GM18909 (cell line): ENCODE data around the gene SNED1.
A peak's percentile ranks its signal among the peaks of the same experiment; 100 is the strongest.
"Not testable (repeated sequence)": the region's sequence is repeated elsewhere in the genome, so short reads cannot be mapped to it uniquely, and the experiment has no call there.

Source experiments
- ATAC-seq: cut with Tn5 transposase; IDR thresholded peaks from one replicate; pipeline ENCODE4 v1.9.1; 2021; ENCODE audit warnings: mild to moderate bottlenecking; ENCODE audit not compliant: unreplicated experiment, poor library complexity

The SNED1 gene

GRCh38 chr2:241074901-241075540 lies 76.6 kb downstream of the SNED1 start:
- no peak for ATAC-seq

DNA sequence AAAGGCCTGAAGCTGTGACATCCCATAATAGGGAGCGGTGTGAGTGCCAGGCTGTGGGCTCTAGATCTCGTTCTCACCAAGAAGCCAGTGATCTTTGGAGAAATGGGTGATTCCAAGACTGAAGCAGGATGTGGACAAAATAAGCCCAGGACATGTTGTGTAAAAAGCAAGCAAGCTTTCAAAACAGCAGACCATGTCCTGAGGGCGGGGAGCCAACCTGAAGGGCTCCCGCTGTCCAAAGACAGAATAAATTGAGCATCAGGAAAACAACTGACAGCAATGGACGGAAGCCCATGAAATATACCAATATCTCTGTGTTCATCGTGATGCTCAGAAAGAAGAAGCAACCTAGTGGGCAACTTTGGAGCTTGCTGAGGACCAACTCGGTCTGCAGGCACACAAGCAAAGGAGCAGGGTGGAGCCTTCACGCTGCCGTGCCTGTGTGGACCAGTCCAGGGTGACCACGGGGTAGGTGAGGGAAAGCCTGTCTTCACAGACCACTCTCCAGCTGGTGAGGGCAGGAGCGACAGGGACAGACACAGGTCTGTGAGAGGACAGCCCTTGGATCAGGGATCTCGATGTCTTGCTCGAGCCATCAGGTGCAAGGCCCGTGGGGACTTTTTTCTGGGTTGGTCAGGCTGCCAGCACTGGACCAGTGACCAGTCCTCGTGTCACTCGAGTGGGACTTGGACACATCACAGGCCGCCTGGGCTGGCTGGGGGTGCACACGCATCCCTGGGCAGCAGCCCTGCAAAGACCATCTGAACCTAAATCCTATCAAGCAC lies 82.2 kb downstream of the SNED1 start:
- ATAC-seq, result no peak

- ATAC-seq, result no peak
Observed at GRCh38 chr2:241081190-241081642, 82.8 kb downstream of the SNED1 start.

GRCh38 chr2:241081643-241082340 lies 83.4 kb downstream of the SNED1 start:
- no peak for ATAC-seq

DNA sequence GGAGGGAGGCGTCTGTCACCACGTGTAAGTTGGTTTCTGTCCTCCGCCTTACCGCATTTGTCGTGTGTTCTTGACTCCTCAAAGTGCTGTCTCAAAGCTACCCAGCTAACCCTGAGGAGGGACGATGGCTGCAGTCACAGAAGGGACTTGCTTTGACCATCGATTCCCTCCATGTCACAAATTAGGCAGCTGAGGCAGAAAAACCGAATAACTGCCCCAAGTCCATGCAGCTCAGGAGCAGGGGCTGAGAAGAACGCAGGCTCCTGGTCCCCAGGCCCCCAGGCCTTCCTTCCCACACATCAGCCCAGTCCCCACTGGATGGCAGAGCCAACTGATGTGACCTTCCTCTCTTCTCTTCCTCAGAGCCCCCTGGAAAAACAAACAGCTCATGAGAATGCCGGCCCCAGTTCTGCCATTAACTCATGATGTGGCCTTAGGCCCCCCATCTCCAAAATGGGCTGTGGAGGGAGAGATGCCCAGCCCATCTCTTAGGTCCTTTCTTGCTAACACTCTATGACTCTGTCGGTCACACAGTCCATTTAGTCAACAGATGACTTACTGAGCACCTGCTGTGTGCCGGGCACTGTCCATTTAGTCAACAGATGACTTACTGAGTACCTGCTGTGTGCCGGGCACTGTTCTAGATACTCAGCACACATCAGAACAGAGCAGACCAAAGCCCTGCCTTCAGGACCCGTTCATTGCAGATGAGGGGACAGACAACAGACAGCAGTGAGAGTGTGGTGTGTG lies 84.1 kb downstream of the SNED1 start:
- no peak for ATAC-seq

DNA sequence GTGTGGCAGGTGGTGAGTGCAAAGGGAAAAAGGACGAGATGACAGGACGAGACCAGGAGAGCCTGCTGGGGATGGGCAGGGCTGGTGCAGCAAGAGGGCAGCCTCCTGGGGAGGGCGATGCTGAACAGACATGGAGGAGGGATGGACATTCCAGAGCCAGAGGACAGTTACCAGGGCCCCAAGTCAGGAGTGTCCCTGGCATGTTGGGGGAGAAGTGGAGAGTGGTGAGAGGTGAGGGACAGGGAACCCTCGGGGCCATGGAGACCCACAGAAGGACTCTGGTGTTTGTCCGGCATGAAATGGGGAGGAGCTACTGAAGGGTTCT lies 84.6 kb downstream of the SNED1 start:
- no peak for ATAC-seq

DNA sequence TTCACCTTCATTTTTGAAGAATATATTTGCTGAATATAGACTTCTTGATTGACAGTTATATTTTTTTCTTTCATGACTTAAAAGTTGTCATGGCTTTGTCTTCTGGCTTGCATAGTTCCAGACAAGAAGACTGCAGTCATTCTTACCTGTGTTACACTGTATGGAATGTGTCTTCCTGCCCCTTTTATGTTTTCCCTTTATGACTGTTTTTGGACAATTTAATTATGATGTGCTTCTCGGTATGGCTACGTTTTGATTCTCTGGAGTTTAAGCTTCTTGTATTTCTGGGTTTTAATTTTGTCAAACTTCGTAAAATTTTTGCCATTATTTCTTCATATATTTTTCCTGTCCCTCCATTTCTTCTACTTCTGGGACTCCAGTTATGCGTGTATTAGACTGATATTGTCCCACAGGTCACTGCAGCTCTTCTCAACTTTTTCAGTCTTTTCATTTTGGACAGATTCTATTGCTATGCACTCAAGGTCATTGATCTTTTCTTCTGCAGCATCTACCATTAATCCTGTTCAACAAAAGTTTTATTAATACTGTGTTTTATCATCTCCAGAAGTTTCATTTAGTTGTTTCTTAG lies 86.5 kb downstream of the SNED1 start:
- ATAC-seq, result no peak

DNA sequence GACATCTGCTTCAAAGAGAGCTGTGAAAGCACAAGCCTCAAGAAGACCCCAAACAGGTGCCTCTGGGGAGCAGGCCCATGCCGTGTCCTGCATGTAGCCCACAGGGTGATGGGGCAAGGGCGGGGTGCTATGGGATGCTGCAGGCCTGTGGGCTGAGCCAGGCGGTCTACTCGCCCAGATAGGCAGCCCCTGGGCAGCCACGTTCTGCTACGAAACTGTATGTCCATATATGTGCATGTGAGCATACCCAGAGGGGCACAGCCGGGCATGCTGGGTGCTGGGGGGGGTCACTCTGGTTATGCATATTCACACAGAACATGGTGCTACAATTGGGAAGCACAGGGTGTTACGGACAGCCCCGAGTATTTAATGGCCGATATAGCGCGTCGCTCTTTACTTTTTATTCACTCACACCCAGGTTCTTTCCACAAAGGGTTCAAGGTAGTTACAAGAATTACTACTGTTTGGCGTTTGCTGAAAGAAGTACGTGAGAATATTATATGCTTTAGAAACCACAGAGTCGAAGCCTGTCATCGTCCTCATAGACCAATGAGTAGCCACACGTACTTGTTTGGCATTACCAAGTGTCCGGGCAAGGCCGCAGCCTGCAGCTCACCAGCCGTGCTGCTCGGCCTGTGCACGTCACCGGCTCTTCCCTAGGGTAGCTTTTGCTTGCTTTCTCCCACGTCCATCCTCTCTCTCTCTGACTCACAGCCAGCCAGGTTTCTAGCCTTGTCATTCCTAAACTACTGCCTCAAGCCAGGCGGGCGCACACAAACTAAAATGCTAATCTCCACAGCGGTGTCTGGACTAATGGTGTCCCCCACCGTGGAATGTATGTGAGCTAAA lies 89.2 kb downstream of the SNED1 start:
- ATAC-seq, result peak; percentile 65

DNA sequence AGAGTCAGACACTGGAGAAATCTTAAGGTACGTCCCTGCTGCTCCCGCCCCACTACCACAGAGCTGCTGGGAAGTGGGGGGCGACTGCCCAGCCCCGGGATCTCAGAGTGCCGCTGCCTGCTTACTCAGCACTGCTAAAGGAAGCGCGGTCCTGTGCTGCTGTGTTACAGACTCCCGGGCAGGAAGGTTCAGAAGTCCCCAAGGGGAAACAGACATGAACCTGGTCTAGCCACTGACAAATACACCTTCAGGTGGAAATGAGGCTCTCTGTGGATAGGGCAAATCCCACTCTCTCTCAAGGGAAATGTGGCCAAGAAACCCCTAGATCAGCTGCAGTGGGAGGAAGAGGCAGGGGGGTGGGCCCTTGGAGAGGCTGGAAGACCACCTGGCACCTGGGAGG lies 90.0 kb downstream of the SNED1 start:
- ATAC-seq, result peak; percentile 51

DNA sequence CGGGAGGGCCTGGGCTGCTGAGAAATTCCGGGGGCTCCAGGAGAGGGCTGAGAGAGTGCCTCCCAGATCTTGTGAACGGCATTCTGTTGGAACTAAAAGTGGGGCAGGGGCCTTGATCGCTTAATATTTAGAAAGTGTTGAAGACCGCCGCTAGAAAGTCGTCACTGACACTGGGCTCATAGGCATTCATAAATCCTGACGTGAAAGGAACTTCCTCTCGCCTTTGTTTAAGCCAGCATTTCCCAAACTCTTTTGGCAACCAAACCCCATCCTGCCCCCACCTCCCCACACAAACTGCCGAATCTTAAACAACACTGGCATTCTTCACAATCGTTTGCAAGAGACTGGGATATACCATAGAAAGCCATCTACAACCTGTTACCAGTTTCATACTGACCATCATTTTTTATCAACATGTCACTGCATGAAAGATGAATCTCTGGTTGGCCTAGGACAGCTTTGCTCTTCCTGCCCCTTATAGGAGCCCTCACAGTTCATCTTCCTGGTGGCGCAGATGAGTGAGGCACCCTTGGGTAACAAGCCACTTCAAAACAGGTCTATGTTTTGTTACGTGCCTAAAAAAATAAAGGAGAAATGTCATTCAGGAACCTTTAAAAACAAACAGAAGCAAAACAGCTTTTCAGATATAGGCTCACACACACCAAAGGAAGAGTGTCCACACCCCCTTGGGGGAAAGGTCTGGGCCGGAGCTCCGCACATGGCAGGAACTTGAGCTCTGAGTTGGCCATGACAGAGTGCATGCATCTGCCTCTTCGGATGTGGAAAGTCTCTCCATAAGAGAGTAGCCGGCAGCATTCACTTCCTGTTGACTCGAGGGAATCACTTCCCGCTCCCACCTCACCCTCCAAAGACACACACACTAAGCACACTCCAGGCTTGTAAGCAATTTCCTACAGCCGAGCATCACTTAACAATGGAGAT lies 90.6 kb downstream of the SNED1 start:
- no peak for ATAC-seq

DNA sequence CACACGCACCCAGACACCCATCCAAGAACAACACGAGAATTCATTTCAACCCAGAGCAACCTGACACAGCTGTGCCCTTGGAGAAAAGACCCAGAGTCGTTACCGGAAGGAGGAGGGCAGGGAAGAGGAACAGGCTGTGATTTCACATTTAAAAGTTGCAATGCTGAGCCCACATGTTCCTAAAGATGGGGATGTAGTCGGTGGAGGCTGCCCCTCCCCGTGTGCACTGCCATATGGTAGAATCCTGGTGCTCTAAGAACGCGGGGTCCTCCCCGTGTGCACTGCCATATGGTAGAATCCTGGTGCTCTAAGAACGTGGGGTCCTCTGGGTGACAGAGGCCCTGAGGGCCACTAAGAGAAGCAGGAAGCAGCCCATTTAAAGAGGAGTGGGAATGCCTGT lies 92.8 kb downstream of the SNED1 start:
- no peak for ATAC-seq

GRCh38 chr2:241091734-241092445 lies 93.5 kb downstream of the SNED1 start:
- no peak for ATAC-seq

GRCh38 chr2:241092677-241093076 lies 94.3 kb downstream of the SNED1 start:
- no peak for ATAC-seq

DNA sequence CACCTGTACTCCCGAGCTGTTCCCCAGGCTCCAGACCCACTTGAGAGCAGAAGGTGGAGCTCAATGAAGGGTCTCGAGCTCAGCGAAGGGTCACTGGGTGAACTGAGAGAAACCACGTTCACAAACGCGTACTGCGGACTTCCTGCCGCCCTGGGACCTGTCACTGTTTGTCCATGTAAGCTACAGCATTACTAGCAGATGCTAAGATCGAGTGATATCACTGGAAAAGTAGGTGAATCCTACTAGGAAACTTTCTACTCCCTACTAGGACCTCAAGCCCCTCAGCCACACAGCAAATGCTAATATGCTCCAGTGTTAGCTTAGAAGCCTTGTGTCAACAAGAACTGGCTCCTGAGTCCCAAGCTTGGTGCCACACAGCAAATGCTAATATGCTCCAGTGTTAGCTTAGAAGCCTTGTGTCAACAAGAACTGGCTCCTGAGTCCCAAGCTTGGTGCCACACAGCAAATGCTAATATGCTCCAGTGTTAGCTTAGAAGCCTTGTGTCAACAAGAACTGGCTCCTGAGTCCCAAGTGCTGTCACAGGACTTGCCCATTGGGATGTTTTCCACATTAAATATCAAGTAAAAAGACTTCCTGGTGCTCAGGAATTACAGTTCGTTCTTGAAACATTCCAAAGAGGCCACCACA lies 94.8 kb downstream of the SNED1 start:
- not testable (repeated sequence) for ATAC-seq

GRCh38 chr2:241094172-241094571 lies 95.8 kb downstream of the SNED1 start:
- ATAC-seq, result no peak

GRCh38 chr2:241094924-241095420 lies 96.6 kb downstream of the SNED1 start:
- no peak for ATAC-seq
